ENCODE results near the gene PHACTR1. TPM values are rescaled to one million over a fixed set of nuclear protein-coding genes. Genes with fewer than 3 reads are reported as not detected.

Gene PHACTR1
- total RNA-seq, 1 experiment from 2014 or later, result 2.6 TPM

DNA sequence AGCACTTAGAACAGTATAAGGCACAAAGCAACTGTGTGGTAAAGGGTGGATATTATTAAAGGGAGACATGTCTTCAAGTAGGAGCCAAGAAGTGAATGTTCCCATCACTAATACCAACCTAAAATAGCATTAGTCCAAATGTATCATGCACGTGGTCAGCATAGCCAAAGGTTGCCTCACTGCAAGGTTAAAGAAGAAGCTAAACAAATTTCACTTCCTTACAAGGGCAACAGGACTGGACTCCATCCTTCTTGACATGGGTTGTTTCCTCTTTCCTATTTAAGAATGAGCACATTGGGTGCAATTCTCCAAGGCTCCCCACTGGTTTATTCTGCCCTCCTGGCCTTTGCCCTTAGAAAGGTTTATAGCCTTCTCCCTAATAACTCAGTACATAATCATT, 186.7 kb downstream of the PHACTR1 start:
- TF ChIP-seq EZH2 (IDR thresholded peaks at IDR 0.05; ENCODE audit: borderline replicate concordance, low read depth, low read length, poor library complexity, severe bottlenecking), result no peak
- TF ChIP-seq, protein P1, sequence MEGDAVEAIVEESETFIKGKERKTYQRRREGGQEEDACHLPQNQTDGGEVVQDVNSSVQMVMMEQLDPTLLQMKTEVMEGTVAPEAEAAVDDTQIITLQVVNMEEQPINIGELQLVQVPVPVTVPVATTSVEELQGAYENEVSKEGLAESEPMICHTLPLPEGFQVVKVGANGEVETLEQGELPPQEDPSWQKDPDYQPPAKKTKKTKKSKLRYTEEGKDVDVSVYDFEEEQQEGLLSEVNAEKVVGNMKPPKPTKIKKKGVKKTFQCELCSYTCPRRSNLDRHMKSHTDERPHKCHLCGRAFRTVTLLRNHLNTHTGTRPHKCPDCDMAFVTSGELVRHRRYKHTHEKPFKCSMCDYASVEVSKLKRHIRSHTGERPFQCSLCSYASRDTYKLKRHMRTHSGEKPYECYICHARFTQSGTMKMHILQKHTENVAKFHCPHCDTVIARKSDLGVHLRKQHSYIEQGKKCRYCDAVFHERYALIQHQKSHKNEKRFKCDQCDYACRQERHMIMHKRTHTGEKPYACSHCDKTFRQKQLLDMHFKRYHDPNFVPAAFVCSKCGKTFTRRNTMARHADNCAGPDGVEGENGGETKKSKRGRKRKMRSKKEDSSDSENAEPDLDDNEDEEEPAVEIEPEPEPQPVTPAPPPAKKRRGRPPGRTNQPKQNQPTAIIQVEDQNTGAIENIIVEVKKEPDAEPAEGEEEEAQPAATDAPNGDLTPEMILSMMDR (conservative IDR thresholded peaks at IDR 0.05; ENCODE audit: low read depth, low read length), result no peak
- peaks cover 26% of the 10 kb centered on the region for H3K27me3 ChIP-seq (replicated peaks; ENCODE audit: insufficient read depth, low read depth, low read length, poor library complexity)
- H3K4me1 ChIP-seq (ENCODE audit: insufficient read depth, low read length, poor library complexity, severe bottlenecking), result no peaks in the 10 kb centered on the region
- CTCF ChIA-PET, result no interaction called here
- H3K27ac ChIP-seq (ENCODE audit: low read depth, low read length, poor library complexity, severe bottlenecking), result no peak overlapping the region
- intact Hi-C loops (cut with micrococcal nuclease; ENCODE audit: unreplicated experiment), result no loop called here
- H3K36me3 ChIP-seq (ENCODE audit: insufficient read depth, low read length, poor library complexity, severe bottlenecking), result no peaks in the 10 kb centered on the region
- DNase-seq (ENCODE audit: low spot score), result no peak
- no TSS peak for BruUV-seq (replicated peaks)
- no peak overlapping the region for H3K4me3 ChIP-seq (ENCODE audit: low read depth, low read length, poor library complexity, severe bottlenecking)
- no peaks in the 10 kb centered on the region for H3K9me3 ChIP-seq (ENCODE audit: low read depth, low read length, poor library complexity, severe bottlenecking)
- POLR2A ChIA-PET (ENCODE audit: low non-redundant PET), result no interaction called here

DNA sequence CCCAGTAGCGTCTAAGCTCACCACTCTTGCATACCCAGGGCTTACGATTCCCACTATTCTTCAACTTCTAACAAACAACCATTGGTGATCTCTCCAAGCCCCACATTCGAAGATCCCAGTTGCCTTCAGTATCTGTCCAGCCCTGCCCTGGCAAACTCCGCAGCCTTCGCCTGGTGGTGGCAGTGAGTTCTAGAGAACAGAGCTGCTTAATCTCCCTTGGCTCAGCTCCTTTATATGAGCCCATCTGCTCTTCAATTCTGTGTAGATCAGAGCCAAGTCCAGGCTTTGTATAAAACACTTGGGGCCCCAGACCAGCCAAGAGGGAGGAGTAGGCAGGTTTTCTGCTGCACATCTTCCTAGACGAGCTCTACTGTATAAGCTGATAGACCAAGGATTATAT, 193.3 kb downstream of the PHACTR1 start:
- BruUV-seq (replicated peaks), result no TSS peak

DNA sequence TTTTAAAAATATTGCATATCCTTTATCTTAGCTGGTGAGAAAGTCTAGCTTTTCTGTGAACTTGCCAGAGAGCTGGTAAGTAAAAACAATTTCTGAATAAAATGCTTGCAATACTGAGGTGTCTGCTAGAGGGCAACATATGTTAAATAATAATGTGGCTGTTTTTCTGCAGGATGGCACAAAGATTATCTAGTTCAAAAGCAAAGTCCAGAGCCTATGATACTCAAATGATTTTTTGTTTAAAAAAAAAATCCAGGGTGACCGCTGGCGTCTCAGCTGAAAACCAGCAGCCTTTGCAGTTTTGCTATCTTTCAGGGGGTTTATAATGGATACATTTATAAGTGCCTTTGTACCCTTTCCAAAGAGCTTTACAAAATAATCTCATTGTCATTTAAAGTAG, 194.9 kb downstream of the PHACTR1 start:
- no peak overlapping the region for H3K4me3 ChIP-seq (ENCODE audit: low read depth, low read length, poor library complexity, severe bottlenecking)
- no peak overlapping the region for H3K27ac ChIP-seq (ENCODE audit: low read depth, low read length, poor library complexity, severe bottlenecking)
- CTCF ChIA-PET, result interaction anchor here (0.8 to 1.4 kb wide), 5 partner anchors 18 to 419 kb away, joined by 4 to 6 read pairs (median 5); no protein-coding TSS in a partner anchor
- H3K27me3 ChIP-seq (replicated peaks; ENCODE audit: insufficient read depth, low read depth, low read length, poor library complexity), result peaks cover 6% of the 10 kb centered on the region
- H3K9me3 ChIP-seq (ENCODE audit: low read depth, low read length, poor library complexity, severe bottlenecking), result no peaks in the 10 kb centered on the region
- POLR2A ChIA-PET (ENCODE audit: low non-redundant PET), result no interaction called here
- intact Hi-C loops (cut with micrococcal nuclease; ENCODE audit: unreplicated experiment), result loop anchor here (5.0 to 10.0 kb wide), 2 partner anchors 203 to 421 kb away; no protein-coding TSS in a partner anchor
- no peak for TF ChIP-seq EZH2 (IDR thresholded peaks at IDR 0.05; ENCODE audit: borderline replicate concordance, low read depth, low read length, poor library complexity, severe bottlenecking)
- TF ChIP-seq, protein P1 (conservative IDR thresholded peaks at IDR 0.05; ENCODE audit: low read depth, low read length), result peak; percentile 58
- no peaks in the 10 kb centered on the region for H3K4me1 ChIP-seq (ENCODE audit: insufficient read depth, low read length, poor library complexity, severe bottlenecking)
- H3K36me3 ChIP-seq (ENCODE audit: insufficient read depth, low read length, poor library complexity, severe bottlenecking), result no peaks in the 10 kb centered on the region
- no TSS peak for BruUV-seq (replicated peaks)
- peak; percentile 62 for DNase-seq (ENCODE audit: low spot score)

More for the DNA sequence above, 193.3 kb downstream of the PHACTR1 start:
- no peak overlapping the region for H3K27ac ChIP-seq (ENCODE audit: low read depth, low read length, poor library complexity, severe bottlenecking)
- intact Hi-C loops (cut with micrococcal nuclease; ENCODE audit: unreplicated experiment), result loop anchor here (5.0 to 10.0 kb wide), 2 partner anchors 205 to 422 kb away; no protein-coding TSS in a partner anchor
- ChIA-PET CTCF (no interaction called here), POLR2A (ENCODE audit: low non-redundant PET) (no interaction called here)
- H3K4me1 ChIP-seq (ENCODE audit: insufficient read depth, low read length, poor library complexity, severe bottlenecking), result no peaks in the 10 kb centered on the region
- no peaks in the 10 kb centered on the region for H3K9me3 ChIP-seq (ENCODE audit: low read depth, low read length, poor library complexity, severe bottlenecking)
- H3K4me3 ChIP-seq (ENCODE audit: low read depth, low read length, poor library complexity, severe bottlenecking), result no peak overlapping the region
- TF ChIP-seq EZH2 (IDR thresholded peaks at IDR 0.05; ENCODE audit: borderline replicate concordance, low read depth, low read length, poor library complexity, severe bottlenecking), result no peak
- TF ChIP-seq, protein P1 (conservative IDR thresholded peaks at IDR 0.05; ENCODE audit: low read depth, low read length), result no peak
- DNase-seq (ENCODE audit: low spot score), result no peak
- H3K36me3 ChIP-seq (ENCODE audit: insufficient read depth, low read length, poor library complexity, severe bottlenecking), result no peaks in the 10 kb centered on the region
- peaks cover 16% of the 10 kb centered on the region for H3K27me3 ChIP-seq (replicated peaks; ENCODE audit: insufficient read depth, low read depth, low read length, poor library complexity)
